ENCODE results near the gene ARL5A.

ARL5A gene

DNA sequence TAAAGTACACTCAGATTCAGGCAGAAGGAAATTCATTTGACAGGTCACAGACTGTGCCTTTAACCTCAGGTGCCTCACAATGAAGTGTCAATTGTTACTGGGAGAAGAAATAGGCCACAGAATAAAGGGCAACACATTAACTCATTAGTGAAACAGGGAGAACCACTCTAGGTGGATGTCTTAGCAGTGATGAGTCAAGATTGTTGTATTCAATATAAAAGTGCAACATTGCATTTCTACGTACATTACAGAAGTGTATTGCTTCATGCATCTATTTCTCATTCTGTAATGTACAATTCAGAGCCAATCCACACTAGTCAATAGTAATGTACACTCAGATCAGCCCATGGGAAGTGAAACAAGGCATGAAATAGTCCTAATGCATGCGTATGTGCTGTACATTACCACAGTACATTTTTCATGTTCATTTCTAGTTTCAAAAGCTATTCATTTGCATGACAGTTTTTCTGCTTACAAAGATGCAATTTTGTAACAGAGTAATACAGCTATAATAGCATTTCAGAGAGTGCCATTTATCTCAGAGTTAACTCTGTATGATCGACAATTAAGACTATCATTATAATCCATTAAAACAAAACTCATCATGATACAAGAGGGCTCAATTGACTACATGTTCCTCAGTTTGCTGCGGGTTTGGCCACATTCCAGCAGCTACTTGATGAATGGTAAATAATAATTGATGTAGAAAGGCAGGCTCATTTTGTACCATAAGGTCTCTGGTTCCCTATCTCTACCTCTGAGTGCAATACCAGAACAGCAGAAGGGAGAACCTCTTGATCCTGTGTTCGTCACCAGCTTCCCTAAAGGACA lies 12.2 kb upstream of the ARL5A start:
- no peak for DNase-seq

DNA sequence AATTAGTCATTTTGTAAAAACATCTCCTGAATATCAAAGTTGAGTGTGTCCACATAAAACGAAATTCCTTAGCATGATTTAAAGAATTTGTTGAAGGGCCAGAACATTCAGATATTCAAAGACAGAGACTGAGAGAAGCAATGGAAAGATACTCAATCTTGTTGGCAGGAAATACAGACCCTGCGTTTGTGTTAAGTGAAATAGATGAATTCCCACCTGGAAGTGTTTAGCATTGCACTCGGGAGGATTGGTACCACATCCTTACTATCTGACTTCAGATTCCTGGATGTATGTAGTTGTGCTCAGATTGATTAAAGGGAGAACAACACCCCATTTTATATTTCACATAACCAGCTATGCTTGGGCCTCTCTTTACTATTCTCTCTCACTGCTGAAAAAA lies 9.7 kb upstream of the ARL5A start:
- DNase-seq: no peak

DNA sequence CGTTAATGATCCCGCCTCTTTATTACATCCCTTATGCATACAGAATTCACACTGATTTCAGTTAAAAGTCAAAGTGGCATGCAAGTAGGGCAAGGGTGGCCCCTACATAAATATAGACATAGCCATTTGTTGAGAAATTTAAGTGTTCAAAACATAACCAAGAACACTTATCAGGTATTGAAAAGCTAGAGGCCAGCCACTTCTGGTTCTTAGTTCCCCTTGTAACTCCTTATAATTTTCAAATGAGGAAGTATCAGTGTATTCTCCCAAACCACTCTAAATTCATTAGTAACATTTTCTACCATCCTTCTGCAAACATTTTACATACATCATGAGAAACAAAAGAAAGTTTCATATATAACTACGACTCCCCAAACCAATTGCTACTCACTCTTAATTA lies 5.8 kb upstream of the ARL5A start:
- peak; percentile 69 for DNase-seq

DNA sequence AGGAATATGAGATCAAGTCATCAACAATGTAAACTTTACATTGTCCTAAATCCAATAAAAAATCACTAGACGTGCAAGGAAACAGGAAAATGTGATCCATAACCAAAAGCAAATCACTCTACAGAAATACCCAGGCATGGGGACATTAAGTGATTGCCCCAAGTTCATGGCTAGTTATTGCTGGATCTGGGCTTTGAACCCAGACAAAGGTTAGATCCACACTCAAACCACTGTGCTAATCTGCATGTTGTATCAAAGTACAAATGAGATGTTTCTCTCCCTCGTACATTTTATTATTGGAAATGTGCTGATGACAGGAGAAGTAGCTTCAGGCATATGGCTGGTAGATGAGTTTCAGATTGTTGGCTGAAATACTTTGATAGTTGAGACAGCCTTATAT lies 2.7 kb upstream of the ARL5A start:
- DNase-seq: no peak

DNA sequence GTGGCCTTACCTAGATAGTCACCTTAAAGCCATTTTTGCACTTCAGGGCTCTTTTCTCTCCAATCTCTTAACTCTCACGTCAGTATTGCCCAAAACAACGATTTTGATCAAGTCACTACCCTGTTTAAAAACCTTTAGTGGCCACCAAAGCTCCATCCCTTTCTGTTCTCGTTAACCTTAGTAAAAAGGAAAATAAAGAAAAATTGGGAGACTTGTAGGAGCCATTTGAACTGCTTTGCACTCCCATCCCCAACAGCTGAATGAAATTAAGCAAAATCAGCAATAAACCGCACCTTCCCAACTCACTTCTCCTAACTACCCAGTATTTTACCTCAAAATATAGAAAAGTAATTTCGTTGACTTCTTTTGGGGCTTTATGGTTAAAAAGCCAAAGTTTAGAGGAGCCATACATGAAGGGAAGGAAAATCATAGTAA lies 686 bp upstream of the ARL5A start:
- DNase-seq: no peak

DNA sequence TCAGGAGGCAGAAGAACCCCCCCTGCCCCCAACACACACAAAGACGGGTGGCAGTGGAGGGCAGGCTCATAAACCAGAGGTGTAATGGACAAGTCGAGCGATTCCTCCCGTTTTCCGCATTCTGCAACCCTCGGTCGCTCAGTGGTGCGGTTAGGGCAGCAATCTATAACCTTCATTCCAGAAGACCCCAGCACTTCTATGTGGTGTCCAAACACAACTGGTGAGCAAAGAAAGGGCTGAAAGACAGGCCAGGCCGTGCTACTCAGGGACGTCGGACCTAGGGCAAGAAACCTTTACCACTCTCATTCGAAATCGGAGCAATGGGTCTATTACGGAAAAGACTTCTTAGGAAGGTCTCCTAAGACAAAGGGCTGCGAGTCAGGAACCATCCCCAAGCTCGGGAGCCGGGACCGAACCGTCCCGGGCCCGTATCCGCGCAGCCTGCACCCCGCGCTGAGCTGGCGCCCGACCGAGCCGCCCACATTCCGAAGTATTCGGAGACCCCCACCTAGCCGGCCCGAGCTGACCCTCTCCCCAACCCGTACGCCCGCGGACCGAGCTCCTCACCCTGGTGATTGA lies 568 bp downstream of the ARL5A start:
- peak; percentile 62 for DNase-seq

DNA sequence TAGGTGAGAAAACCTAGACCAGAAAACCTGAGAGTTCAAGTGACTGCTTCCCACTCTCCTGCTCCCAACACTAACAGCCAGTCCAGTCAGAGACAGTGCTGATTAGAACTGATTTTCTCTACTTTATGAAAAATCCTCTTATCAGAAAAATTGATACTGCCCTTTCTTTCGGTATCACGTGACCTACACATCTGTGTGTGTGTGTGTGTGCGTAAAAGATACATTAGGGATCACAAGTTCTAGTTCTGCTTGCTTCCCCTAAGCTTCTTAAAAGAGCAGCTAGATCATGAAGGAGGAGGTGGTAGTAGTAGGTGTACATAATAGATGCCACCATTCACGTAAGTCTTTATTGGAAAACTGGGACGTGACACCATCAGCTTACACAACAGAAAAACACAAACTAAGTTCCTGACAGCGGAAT lies 1.5 kb downstream of the ARL5A start:
- peak; percentile 73 for DNase-seq

DNA sequence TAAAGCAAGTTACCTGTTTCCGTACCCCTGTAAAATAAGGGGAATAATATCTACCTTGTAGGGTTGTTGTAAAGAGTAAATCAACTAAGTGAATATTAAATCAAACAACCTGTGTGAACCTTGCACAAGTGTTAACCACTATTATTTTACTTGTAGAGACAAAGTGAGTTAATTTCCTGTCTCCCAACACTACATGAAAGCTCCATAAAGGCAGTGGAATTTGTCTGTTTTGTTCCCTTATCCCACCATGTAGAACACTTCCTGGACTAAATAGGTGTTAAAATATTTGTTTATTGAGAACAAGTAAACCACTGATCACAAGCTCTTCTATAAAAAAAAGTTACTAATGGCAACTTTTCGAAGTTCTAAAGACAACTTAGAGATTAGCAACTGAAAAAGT lies 3.3 kb downstream of the ARL5A start:
- DNase-seq: no peak

DNA sequence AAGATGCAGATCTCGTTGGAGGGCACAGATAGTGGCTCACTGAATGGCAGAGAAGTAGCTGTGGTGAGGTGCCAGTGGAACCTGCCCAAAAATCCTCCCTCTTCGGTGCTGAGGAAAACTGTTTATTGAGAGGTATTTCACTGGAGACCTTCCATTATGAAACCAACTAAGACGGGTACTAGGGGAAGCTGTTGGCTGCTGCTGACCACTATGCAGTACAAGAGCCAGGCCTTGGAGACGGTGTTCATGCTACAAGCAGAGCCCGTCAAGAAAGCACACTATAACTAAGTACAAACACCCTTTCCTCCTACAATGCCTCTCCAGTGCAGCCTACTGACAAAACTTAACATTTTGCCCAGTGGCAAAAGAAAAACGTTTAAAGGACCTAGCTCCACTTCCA lies 4.6 kb downstream of the ARL5A start:
- peak; percentile 65 for DNase-seq

DNA sequence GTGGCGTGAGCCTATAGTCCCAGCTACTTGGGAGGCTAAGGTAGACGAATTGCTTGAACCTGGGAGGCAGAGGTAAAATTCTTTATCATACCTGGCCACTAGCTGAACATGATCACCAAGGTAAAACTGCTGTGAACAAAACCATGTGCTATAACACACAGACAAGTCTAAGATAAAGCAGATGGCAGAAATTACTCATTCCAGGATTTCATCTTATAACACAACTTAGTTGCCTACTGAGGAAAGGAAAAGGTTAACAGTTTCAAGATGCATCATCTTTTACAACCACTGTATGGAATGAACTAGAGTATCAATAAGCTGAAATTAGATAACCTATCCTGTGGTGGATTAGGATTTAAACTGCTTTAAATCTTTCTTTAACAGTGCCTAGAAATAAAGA lies 8.3 kb downstream of the ARL5A start:
- no peak for DNase-seq

DNA sequence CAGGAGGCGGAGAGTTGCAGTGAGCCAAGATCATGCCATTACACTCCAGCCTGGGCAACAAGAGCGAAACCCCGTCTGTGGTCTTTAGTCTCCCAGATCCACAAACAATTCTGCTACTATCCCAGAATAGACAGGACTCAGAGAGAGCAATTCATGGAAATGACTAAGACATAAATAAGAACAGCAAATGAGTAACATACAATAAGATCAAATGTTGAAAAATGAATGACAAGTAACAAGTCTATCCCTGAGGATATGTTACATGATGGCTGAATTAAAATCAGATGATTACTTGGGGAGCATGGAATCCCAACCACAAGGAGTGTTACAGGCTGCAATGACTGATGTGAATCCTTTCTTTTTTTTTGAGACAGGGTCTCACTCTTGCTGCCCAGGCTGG lies 10.3 kb downstream of the ARL5A start:
- no peak for DNase-seq

DNA sequence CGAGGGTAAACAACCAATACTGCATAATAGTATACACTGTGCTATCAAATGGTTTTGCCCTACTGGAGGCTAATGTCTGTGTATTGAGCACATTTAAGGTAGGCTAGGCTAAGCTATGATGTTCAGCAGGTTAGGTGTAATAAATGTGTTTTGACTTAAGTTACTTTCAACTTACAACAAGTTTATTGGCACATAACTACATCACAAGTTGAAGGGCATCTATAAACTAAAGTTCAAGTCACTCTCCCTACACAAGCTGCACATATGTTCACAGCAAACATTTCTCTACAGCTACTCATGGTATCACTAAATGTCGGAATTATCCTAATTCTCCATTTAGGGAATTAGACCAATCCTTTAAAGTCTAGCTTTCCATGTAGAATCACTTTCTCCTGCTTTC lies 11.4 kb downstream of the ARL5A start:
- no peak for DNase-seq

DNA sequence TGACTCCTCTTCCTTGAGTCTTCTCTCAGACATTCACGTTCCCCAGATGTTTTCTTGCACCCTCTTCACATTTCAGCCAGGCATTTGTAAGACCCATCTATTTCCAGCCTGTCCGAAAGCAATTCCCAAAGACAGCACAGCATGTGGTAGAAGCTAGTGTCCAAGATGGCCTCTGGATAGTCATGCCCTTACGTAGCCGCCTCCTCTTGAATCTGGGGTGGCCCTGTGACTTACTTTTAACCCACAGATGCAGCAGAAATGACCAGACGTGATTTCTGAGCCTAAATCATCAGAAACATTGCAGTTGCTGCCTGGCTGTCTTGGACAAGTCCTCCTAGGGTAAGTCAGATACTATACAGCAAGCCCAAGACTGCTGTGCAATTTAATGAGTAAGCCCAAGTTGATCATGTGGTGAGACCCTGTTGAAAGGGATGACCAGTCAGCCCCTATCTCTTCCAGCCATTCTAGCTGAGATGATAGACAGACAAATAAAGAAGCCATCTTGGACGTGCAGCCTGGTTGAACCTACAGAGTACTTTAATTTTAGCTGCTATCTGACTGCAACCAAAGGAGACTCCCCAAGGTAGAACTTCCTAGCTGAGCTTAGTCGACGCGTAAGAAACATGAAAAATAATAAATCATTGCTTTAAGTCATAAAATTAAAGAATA lies 12.3 kb downstream of the ARL5A start:
- no peak for DNase-seq

DNA sequence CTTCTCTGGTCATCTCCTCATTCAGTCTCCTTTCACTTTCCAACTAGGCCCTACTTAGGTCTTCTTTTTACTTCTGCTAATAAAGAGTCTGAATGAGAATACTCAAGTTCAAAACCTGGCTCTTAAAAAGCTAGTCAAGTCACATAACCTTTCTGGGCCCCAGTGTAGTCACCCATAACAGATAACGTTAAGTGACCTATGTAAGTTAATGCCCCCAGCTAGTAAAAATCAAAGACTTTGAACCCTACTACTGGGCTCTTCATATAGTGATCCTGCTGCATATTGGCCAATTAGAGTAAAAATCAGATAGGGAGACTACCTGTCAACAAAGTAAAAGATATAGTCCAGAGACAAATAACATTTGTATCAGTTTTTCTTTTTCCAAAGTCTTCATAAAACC lies 17.7 kb downstream of the ARL5A start:
- no peak for DNase-seq

DNA sequence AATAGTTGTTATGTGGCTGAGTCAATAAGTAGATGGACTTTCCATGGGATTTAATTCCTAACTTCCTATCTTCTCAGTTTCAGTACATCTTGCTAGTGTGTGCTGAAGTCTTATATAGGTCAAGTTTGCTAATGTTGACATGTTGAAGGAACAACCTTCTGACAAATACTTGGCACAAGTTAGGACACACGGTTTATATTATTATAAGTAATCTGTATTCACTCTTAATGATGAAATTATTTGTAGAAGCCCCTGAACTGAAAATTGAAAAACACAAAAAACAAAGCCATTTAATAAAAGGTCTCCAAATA lies 19.2 kb downstream of the ARL5A start:
- no peak for DNase-seq

DNA sequence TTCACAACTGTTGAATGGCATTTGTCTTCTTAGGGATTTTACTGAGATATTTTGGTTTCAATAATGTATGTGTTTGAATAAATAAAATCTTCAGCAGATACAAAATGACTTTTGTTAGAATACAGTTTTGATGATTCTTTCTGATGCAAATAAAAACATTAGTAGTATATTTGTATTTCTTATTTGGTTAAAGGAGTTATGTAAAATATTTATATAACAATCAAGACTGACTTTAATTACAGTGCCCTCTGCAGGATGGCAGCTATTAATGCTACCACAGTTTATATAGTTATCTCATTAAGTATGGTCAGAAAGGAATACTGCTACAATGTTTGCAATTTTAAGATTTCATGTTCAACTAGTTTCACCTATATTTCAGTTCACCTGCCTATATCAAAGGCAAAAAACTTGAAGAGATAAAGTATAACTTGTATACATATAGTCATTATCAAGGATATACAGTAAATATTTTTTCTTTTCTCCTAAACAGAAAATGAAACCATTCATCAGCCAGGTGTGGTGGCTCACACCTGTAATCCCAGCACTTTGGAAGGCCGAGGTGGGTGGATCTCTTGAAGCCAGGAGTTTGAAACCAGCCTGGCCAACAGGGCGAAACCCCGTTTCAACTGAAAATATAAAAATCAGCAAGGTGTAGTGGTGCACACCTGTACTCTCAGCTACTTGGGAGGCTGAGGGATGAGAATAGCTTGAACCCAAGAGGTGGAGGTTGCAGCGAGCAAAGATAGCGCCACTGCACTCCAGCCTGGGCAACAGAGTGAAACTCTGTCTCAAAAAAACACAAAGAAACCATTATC lies 19.8 kb downstream of the ARL5A start:
- DNase-seq: peak; percentile 55

DNA sequence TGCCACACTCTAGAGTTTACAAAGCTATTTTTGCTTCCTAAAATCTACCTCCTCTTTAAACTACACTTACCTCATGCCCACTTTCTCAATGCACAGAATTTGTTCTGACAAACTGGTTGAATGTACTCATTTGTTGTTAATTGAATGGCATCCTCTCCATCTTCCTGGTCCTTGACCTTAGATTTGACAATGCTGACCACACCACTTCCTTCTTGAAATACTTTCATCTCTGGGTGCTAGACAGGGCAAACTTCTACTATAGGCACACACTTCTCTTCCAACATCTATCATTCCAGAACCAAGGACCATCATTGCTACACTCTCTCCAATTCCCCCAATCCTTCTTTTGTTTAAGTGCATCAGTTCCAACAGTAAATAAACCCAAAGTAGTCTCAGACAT lies 22.3 kb downstream of the ARL5A start:
- no peak for DNase-seq

DNA sequence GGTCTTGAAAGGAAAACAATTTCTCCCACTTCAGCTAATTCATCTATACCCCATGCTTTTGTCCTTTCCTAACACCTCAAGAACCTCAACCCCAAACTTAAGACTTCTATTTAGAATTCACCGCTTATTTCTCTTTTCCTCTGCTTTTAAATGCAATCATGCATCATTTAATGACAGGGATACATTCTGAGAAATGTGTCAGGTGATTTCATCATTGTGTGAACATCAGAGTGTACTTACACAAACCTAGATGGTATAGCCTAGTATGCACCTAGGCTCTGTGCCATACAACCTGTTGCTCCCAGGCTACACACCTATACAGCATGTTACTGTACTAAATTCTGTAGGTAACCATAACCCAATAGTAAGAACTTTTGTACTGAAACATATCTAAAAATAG lies 22.9 kb downstream of the ARL5A start:
- peak; percentile 32 for DNase-seq

DNA sequence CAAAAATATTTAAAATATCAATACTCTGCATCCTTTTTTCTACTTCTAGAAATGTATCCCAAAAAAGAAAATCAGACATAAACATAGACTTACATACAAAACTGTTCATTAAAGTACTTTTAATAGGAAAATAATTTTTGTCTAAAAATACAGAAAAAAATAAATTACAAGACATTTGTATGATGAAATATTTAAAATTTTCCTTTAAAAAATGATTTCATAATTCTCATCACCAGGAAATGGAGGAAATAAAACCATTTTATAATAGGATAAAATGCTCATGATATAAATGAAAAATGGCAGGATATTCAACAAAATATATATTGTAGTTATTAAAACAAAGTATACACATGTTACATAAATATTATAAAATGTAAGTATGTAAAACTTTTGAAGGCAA lies 24.4 kb downstream of the ARL5A start:
- DNase-seq: no peak

DNA sequence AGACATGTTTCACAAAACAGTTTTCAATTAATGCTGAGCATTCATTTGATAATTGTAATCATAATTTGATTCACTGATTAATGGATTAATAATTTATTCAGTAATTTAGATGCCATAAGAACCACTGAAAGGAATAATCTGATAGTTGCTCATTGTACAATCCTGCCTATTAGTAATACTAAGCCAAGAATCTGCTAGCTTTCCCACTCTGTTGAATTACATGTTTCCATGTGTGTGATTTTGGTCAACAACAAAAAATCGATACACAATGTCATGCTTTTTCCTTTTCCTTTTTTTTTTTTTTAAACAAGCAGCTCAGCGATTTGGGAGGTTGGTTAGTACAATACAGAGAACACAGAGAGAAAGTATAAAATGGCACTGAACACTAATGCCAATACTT lies 25.9 kb downstream of the ARL5A start:
- DNase-seq: no peak

DNA sequence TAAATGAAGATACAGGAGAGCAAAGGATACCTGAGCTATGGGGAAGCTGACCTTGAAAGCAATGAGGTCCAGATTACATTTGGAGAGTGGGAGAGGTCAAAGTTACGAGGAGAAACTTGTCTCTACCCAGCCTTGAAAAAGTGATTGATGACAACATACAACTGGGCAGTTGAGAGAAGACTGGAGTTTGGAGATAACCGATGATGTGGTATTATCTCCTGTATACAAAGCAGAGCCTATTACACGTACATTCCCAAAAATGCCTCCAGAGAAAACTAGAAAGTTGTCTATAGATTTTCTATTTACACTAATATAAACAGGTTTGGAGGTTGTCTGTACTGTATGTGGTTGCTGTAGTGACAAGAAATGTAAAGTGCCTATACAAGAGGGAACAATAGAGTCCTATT lies 28.3 kb downstream of the ARL5A start:
- peak; percentile 85 for DNase-seq

DNA sequence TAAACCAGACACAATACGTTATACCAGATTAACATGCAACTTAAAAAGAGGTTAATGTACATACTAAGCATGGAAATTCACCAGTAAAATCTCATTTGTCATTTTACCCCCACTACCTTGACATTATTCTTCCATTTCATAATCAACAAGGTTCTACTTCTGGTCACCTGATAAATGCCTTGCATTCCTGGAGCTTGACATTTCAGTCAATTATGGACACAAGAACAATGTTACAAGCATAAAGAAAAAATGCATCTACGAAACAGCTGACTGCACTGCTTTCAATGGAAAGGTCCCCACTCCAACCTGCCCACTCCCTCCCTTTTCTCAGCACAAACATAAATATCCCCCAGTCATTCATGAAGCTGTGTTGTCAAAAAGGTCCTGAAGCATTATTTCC lies 31.4 kb downstream of the ARL5A start:
- no peak for DNase-seq

DNA sequence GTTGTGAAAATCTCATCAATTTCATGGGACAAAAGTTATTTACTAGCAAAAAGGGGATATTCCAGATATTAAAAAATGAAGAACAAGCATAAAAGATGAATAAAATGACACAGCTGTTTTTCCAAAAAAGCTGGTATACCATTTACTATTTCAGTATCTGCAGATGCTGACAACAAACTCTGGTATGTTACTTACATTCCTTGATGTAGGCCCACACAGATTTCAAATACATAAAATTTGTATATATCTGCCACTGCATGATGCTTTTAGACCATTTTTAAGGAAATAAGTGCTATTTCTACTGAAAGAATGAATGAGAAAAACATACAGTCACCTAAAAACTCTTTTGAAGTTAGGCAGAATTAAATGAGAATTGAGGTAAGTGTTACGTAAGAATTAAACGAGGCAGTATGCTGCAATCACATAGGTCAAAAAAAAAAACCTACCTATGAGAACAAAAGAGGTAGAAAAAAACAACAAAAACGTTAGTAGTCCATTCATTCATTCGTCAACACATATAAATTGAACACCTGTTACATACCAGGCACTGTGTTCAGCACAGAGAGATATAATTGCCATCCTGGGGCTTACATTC lies 32.5 kb downstream of the ARL5A start:
- DNase-seq: no peak

Data from OCI-M1 (cell line).